IPS-NIHi11 (cell line): Measurements from ENCODE around the gene TFRC.
"Not testable (repeated sequence)": the region's sequence is repeated elsewhere in the genome, so short reads cannot be mapped to it uniquely, and the experiment has no call there.

Source experiments
- DNase-seq: peaks from one replicate; pipeline ENCODE4 v3.0.0; 2012; ENCODE audit warnings: mixed read lengths, low spot score

TFRC gene

DNA sequence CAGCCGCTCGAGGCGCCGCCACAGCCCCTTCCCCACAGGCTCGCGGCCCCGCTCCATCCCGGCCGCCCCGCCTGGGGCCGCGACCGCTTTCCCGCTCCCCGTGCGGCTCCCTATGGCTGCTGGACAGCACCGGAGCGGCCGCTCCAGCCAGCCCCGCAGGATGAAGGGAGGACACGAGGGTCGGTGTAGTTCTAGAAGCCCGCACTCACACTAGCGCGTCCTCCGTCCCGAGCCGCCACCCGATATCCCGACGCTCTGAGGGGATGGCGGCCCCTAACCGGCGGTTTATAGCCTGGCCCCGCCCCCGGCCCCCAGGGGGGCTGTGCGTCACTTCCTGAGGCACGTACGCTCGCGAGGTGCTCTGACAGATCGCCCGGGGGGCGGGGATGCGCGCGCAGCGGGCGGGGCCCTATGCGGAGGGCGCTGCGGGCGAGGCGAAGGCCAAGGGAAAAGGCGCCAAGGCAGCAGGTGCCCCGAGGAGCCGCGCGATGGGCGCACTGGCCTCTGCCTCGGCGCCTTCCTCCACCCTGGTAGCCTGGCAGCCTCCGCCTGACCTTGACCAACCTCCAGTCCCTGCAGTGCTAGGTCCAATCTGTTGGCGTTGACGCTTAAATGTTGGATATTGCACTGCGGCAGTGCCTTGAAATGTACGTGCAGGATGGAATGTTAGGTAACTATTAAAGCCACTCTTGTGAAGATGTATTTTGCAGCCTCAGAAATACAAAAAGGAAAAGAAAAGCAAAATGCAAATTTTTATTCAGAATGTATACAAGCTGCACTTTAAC lies at the start of gene TFRC:
TFRC (minus strand) TSS at position 257 of the 785 bp plus-strand sequence. CDS start 4,991 bp downstream, outside the sequence.
- DNase-seq, result peak; percentile 100

- DNase-seq, result no peak
Measured at GRCh38 chr3:196128172-196128843, 46.4 kb upstream of the TFRC start.

DNA sequence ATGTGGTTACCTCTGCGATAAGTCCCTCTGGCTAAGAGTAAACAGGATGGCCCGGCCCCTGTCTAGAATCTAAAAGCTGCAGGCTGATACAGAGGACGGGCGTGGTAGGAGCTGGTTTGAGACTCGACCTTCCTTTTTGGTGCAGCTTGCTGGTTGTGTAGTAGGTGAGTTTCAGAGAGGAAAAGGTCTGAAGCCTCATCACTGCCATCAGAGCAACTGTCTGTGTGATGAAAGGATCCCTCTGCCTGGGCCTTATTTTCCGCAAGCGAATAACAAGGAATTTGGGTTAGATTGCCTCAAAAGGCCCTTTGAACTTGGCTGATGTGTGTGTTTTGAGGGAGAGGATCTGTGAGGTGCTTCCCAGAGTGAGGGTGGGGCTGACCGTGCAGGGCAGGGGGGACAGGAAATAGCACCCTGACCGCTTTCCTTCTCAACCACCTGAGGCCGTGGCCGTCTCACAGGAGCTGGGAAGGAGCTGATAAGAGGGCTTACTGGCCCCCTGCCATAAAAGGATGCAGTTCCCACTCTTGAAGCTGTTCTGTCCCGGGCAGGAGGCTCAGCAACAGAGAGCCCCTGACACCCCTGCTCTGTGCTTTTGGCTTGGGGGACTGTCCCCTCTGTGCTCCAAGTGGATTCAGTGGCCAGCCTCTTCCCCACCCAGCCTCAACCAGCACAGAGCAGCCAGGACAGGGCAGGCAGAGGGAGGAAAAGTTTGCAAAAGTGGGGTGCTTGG lies 45.6 kb upstream of the TFRC start:
- no peak for DNase-seq

GRCh38 chr3:196124608-196125007 lies 42.7 kb upstream of the TFRC start:
- no peak for DNase-seq

GRCh38 chr3:196122688-196123046 lies 40.8 kb upstream of the TFRC start:
- DNase-seq, result no peak

GRCh38 chr3:196122021-196122687 lies 40.3 kb upstream of the TFRC start:
- no peak for DNase-seq

GRCh38 chr3:196121066-196121465 lies 39.2 kb upstream of the TFRC start:
- no peak for DNase-seq

DNA sequence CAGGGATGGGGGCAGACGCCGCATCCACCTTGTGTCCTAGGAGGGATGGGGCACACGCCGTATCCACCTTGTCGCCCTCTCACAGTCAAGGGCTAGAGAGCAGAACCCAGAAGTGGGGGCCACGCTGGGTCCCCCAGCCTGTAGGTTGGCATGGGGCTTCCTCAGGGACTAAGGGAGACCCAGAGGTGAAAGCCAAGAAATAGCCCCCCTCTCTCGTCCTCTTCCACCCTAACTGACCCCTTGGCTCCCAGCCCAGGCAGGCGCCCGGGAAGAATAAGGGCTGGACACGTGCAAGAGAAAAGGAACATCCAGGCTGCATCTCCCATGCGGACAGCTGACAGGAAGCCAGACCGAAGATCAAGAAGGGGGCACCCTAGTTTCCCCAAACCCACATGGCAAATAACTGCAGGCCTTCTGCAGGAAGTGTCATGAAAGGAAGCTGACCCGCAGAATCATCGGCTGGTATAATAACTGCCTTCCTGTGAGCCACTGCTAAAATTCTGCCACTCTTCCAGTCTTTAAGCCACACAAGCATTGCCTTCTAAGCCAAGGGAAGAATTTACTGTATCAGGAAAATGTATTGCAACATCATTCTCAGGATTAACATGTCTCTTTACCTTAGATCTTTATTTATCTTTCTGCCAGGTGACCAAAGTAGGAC lies 38.5 kb upstream of the TFRC start:
- DNase-seq, result no peak

DNA sequence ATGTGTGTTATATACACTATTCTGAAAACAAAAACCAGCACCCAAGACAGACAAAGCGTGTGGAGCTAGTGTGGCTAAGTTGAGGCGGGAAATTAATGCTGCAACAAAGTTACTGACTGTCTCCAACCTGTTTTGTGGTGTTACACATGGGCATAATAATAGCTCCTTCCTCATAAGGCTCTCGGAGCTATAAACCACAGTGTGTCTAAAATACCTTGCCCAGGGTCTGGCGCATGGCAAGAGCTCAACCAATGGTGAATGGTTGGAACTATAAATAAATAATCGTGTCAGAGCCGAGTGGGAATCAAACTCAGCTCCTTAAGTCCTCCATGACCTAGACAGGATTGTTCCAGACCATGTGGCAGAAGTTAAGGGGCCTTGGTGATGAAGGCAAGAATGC lies 35.9 kb upstream of the TFRC start:
- DNase-seq, result no peak

DNA sequence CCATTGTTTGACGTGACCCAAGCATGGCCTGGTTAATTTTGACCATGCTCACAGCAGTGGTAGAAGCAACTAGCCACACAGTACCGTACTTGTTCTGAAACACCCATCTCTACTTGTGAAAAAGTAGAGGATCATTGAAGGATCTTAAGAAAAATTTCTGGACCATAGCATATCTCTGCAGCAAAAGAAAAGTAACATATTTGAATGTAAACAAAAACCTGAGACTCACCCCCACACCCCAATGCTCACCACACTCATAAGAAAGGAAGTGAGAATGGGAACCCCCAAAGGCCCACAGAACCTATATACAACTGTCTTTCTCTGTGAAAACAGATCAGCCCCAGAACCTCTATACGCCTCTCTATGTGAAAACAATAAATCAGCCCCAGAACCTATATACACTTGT lies 33.8 kb upstream of the TFRC start:
- no peak for DNase-seq

GRCh38 chr3:196111939-196112386 lies 30.1 kb upstream of the TFRC start:
- no peak for DNase-seq

GRCh38 chr3:196108075-196108743 lies 26.3 kb upstream of the TFRC start:
- peak; percentile 77 for DNase-seq

- not testable (repeated sequence) for DNase-seq
Measured at GRCh38 chr3:196104707-196105106, 22.8 kb upstream of the TFRC start.

GRCh38 chr3:196098365-196098980 lies 16.6 kb upstream of the TFRC start:
- not testable (repeated sequence) for DNase-seq

DNA sequence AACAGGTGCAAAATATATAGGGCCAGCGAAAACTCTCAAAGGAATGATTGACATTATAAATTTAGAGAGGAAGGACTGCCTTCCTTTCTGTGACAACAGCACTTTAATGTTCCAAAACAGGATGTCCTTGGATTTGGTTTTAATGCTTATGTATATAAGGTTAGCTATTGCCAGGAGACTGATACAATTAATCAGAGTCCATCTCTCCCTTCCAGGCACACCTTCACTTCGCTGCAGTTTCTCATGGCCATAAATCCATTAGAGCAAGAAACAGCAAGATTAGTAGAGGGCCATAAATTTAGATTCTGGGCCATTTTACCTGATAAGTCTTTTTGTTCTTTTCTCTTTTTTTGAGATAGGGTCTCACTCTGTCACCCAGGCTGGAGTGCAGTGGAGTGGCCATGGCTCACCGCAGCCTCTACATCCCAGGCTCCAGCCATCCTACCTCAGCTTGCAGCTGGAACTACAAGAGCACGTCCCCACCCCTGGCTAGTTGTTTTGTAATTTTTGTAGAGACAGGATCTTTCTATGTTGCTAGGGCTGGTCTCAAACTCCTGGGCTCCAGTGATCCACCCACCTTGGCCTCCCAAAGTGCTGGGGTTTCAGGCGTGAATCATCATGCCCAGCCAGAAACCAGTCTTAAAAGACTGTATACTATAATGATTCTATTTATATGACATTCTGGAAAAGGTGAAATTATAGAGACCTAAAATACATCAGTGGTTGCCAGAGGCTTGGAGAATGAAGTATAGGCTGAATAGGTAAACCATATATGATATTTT lies 15.7 kb upstream of the TFRC start:
- DNase-seq, result no peak

DNA sequence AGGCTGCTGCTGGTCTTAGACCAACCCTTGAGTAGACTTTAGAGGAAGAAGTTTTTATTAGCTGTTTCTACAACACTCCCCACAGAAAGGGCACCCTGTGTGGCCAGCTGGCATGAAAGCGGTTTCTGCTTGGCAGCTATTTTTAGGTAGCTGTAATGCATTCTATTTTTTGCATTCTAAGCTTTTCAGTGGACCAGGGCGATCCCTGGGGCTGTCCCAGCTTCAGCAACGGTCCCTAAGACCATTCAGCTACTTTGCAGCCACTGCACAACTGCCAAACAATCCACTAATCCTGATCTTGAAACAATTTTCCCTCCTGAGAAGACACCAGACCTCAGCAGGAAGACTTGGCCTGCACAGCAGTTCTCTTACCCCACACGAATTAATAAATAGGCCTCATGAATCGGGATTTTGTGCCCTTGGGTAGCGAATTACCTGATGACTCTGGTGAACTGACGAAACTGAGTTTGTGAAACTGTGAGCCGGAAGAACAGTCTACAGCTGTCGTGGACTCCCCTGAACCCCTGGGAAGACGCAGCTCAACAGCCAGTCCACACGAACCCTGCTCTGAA lies 14.6 kb upstream of the TFRC start:
- DNase-seq, result no peak

DNA sequence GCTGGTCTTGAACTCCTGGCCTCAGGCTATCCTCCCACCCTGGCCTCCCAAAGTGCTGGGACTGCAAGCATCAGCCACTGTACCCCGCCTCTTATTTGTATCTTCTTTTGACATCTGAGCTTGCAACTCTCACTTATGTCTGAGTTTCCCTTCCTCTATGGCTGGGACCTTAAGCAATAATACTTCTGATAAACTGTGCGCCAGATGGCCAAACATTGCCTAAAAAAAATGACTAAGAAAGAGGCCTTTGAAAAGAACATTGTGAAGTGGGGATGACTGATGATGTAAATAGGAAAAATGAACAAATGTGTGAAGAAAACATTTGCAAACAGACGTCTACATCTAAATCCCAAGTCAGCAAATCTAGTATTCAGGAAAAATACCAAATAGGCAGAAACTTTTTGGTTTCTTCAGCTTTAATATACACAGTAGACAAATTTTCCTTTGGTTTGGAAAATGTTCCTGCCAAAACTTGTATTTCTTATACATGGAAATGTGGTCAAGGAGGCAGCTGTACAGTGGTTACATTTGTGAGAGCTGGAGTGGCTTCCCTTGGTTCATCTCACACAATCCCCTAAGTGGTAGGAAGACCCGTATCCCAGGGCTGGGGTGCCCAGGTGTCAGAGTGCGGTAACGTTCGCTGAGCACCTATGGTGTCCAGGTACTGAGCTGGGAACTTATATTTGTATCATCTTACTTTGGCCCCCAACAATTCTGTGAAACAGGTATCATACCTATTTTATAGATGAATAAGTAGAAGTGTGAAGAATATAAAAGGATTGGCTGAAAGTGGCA lies 11.6 kb upstream of the TFRC start:
- DNase-seq, result no peak

DNA sequence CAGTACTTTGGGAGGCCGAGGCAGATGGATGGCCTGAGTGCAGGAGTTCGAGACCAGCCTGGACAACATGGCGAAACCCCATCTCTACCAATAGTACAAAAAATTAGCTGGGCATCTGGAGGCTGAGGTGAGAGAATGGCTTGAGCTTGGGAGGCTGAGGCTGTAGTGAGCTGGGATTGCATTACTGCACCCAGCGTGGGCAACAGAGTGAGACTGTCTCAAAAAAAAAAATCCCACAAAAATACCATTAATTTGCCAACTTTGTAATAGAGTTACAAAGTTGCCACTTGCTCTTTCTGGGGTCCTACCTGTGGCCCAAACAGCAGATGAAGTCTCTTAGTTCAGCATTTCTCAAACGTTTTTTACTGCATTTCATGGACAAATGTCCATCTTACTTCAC lies 6.0 kb upstream of the TFRC start:
- DNase-seq, result no peak

DNA sequence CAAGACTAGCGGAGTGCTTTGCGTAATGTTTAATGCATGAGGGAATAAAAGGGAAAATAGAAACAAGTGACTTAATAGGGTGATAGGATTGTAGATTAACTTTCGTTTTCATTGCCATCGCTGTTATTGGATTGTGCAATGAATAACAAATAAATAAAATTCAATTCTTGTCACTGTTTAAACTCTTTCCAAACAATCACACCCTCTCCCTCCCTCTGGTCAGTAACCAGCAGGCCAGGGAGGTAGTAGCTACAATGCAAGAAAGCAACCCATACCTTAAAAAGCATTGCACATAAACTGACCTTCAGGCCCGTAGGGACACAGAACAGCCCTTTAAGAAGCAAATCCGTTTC lies 705 bp upstream of the TFRC start:
- DNase-seq, result peak; percentile 16
